Measurements from ENCODE around the gene HHEX. TPM values are rescaled to one million over a fixed set of nuclear protein-coding genes. Genes with fewer than 3 reads are reported as not detected.

HHEX gene
- total and polyA plus RNA-seq, 10 donors = 45.9 to 81.1 (median 58.4) TPM

DNA sequence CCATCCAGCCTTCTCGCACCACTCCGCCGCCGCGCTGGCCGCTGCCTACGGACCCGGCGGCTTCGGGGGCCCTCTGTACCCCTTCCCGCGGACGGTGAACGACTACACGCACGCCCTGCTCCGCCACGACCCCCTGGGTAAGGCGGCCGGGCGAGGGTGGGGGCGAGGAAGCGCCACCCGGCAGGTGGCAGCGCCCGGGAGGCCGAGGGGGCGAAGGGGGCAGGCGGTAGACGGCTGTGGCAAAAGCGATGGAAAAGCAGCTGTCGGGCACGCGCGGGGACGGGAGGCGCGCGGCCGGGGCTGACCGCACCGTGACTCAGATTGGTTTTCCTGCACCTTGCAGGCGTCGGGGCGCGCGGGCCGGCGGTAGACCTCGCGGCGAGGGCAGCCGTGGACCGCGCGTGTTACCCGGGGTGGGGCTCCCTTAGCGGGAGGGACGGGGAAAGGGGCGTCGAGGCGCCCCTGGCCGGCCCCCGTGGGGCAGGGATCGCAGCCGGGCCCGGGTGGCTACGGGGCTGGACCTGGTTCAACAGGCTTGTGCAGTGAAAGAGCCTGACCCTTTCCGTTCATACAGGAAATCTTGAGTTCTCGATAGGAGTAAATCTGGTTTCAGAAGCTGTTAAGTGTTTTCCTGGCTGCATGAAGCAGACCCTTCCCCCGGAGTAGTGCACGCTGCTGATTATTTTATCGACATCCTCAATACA, 608 bp downstream of the HHEX start:
- Histone ChIP-seq H3K27ac (peak overlapping the region; percentile 82 to 99 (median 98)), H3K36me3 (peaks cover 0 to 33% (median 5%) of the 10 kb centered on the region in 6 donors), H3K4me3 (peak overlapping the region; percentile 57 to 83 (median 71)), H3K4me1 (peaks cover 4 to 82% (median 61%) of the 10 kb centered on the region in 6 donors), H3K9me3 (peaks cover 0 to 11% (median 8%) of the 10 kb centered on the region in 8 donors), H3K27me3 (replicated peaks in 1 of 7) (peaks cover 0 to 52% (median 0%) of the 10 kb centered on the region in 7 donors)
- intact Hi-C loops (cut with DNase I; ENCODE audit: low total_unique reads) = no loop called here
- DNase-seq = peak; percentile 96
- WGBS, 5 donors = 0 to 1% (median 1%) methylated on average over 36 to 73 of the region's 73 CpGs
- TF ChIP-seq, protein P1, sequence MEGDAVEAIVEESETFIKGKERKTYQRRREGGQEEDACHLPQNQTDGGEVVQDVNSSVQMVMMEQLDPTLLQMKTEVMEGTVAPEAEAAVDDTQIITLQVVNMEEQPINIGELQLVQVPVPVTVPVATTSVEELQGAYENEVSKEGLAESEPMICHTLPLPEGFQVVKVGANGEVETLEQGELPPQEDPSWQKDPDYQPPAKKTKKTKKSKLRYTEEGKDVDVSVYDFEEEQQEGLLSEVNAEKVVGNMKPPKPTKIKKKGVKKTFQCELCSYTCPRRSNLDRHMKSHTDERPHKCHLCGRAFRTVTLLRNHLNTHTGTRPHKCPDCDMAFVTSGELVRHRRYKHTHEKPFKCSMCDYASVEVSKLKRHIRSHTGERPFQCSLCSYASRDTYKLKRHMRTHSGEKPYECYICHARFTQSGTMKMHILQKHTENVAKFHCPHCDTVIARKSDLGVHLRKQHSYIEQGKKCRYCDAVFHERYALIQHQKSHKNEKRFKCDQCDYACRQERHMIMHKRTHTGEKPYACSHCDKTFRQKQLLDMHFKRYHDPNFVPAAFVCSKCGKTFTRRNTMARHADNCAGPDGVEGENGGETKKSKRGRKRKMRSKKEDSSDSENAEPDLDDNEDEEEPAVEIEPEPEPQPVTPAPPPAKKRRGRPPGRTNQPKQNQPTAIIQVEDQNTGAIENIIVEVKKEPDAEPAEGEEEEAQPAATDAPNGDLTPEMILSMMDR (IDR thresholded peaks at IDR 0.05 in 8 of 11, conservative IDR thresholded peaks at IDR 0.05 in 3 of 11) = peak in 1 of 11 experiments; percentile 4
- TF ChIP-seq POLR2A (IDR thresholded peaks at IDR 0.05) (no peak), POLR2AphosphoS5 (IDR thresholded peaks at IDR 0.05) (peak; percentile 75 to 92 (median 81))

DNA sequence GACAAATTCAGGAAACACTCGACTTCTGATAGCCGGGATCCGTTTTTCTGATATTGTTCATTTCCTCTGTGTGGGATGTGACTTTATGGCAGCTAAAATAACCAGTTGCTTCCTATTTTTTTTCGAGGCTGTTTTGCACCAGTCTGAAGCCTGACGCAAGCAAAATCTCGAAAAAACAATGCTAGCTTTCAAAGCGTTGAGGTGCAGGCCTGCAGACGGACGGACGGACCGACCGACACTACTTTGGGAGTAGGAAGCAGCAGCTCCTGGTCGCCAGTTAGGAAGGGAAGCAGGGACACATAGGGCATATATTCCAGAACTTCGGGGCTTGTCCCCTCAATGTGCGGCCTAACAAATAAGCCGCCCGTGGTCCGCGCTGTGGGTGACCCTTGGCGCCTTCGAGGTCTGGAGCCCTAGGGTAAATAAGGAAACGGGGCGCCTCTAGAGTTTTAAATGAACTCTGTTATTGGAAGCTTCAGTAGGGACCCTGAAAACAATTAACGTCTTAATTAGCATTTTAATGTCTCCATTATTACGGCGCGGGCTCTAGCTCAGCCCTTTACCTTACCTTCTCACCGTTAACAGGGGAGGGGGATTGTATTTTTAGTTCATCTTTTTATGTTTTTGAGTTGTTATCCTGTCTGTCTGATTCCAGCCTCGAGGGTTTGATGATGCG, 1.3 kb downstream of the HHEX start:
- intact Hi-C loops (cut with DNase I; ENCODE audit: low total_unique reads) = no loop called here
- WGBS, 5 donors = 7 to 12% (median 8%) methylated on average over 29 to 30 of the region's 30 CpGs
- DNase-seq = peak; percentile 86

GRCh38 chr10:92691591-92692079, 1.9 kb downstream of the HHEX start:
- peaks cover 0 to 64% (median 0%) of the 10 kb centered on the region in 7 donors for H3K27me3 ChIP-seq (replicated peaks in 1 of 7)
- H3K4me1 ChIP-seq = peaks cover 4 to 87% (median 62%) of the 10 kb centered on the region in 6 donors
- peak overlapping the region; percentile 57 to 83 (median 71) for H3K4me3 ChIP-seq
- H3K9me3 ChIP-seq = no peaks in the 10 kb centered on the region
- TF ChIP-seq POLR2A (IDR thresholded peaks at IDR 0.05) = peak in 1 of 3 donors; percentile 32
- TF ChIP-seq, protein P1 (IDR thresholded peaks at IDR 0.05 in 8 of 11, conservative IDR thresholded peaks at IDR 0.05 in 3 of 11) = no peak
- peak; percentile 84 to 91 (median 88) for TF ChIP-seq POLR2AphosphoS5 (IDR thresholded peaks at IDR 0.05)
- H3K27ac ChIP-seq = peak overlapping the region; percentile 82 to 99 (median 98)
- intact Hi-C loops (cut with DNase I; ENCODE audit: low total_unique reads) = no loop called here
- 5 to 11% (median 8%) methylated on average over 33 to 35 of the region's 35 CpGs for WGBS, 5 donors
- peaks cover 0 to 45% (median 15%) of the 10 kb centered on the region in 6 donors for H3K36me3 ChIP-seq
- DNase-seq = peak; percentile 95

More for the DNA sequence above, 1.3 kb downstream of the HHEX start:
- peaks cover 4 to 88% (median 62%) of the 10 kb centered on the region in 6 donors for H3K4me1 ChIP-seq
- peak overlapping the region; percentile 57 to 83 (median 71) for H3K4me3 ChIP-seq
- H3K36me3 ChIP-seq = peaks cover 0 to 40% (median 12%) of the 10 kb centered on the region in 6 donors
- peaks cover 0 to 58% (median 0%) of the 10 kb centered on the region in 7 donors for H3K27me3 ChIP-seq (replicated peaks in 1 of 7)
- TF ChIP-seq POLR2A (IDR thresholded peaks at IDR 0.05) (no peak), POLR2AphosphoS5 (IDR thresholded peaks at IDR 0.05) (peak in 1 of 3 donors; percentile 25)
- TF ChIP-seq, protein P1 (IDR thresholded peaks at IDR 0.05 in 8 of 11, conservative IDR thresholded peaks at IDR 0.05 in 3 of 11) = no peak
- H3K9me3 ChIP-seq = peaks cover 0 to 4% (median under 1%) of the 10 kb centered on the region in 8 donors
- peak overlapping the region; percentile 82 to 99 (median 98) for H3K27ac ChIP-seq

Measured in spleen (tissue), 11 donors.